OCI-M2 (cell line): ENCODE results near the gene A3GALT2.
"Not testable (repeated sequence)": the region's sequence is repeated elsewhere in the genome, so short reads cannot be mapped to it uniquely, and the experiment has no call there.

ENCODE experiments used
- DNase-seq: peaks from one replicate; lab custom pipeline; 2025; ENCODE audit not compliant: unreplicated experiment; lab: John Stamatoyannopoulos, UW

Gene A3GALT2

DNA sequence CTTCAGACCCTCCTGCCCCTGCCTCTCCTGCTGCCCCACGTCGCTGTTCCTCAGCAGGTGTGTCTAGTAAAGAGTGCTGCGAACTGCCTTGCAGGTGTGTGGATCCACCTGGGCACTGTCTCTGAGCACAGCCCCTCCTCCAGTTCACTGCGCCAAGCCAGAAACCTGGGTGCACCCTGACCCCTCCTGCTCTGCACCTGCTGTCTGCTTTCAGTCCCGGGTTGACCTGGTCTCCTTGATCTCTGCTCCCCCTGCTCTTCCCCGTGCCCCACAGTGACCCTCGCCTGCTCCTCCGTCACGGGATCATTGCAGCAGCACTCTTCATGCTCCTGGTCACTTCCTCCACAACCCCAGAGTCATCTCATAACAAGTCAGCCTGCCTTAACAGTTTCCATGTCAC lies 6.5 kb downstream of the A3GALT2 start:
- no peak for DNase-seq

DNA sequence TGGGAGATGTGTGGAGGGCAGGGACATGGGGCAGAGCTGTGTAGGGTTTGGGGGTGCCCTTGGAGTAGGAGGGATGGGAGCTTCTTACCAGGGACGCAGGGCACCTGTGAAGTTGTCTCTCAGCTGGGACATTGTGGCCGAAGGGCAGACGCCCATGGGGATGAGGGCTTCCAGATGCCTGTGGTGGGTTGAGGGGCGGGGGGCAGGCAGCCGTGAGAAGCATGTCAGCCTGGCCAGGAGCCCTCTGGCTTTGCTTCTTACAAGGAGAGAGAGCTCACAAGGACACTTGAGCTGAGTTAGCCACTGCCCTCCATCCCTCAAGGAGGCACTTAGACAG lies 8.5 kb downstream of the A3GALT2 start:
- no peak for DNase-seq

DNA sequence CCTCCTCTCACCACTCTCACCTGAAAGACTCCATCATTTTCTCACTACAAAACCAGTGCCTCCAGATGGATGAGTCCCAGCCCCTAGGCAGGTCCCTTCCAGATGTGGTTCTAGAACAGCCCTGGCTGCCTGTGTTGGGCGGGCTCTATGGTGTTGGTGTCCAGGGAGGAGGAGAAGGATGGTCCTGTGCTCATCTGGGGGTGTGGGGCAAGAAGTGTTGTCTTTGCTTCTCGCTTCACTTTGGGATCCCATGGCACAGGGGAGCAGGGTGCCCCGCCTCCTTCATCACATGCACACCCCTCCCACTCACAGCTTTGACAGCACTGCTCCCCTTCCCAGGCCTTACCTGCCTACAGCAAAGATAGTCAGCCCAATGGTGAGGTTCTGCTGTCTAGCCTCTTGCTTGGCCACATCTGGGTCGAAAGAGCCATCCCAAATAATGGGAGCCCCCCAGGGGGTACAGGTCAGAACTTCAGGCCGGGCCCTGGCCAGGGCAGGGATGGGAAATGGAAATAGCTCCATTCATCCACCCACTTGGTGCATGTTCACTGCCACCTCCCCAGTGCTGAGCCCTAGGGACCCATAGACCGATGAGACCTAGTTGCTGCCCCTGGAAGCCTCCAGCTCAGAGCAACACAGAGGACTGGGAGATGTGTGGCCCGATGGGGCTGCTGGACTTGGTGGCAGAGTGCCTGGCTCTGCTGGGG lies 9.0 kb downstream of the A3GALT2 start:
- no peak for DNase-seq

DNA sequence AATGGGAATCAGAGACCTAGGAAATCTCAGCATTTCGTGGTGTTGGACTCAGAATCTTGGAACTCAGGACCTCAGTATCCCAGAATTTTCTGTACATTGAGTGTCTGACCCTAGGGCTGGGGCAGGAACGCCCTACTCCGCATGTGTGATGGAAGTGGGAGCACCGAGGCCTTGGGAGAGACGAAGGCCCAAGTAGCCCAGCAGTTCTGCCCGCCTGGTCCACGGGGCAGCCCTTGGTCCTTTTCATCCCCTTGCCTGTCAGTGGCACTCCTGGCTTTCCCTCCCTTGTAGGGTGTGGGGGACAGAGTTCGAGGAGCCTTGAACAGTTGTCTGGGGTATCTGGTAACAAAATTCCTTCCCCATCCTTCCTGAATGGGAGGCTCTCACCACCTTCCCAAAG lies 10.2 kb downstream of the A3GALT2 start:
- no peak for DNase-seq

DNA sequence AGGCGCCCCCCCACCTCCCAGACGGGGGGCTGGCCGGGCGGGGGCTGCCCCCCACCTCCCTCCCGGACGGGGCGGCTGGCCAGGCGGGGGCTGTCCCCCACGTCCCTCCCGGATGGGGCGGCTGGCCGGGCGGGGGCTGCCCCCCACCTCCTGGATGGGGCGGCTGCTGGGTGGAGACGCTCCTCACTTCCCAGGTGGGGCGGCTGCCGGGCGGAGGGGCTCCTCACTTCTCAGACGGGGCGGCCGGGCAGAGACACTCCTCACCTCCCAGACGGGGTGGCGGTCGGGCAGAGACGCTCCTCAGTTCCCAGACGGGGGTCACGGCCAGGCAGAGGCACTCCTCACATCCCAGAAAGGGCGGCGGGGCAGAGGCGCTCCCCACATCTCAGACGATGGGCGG lies 11.5 kb downstream of the A3GALT2 start:
- not testable (repeated sequence) for DNase-seq

DNA sequence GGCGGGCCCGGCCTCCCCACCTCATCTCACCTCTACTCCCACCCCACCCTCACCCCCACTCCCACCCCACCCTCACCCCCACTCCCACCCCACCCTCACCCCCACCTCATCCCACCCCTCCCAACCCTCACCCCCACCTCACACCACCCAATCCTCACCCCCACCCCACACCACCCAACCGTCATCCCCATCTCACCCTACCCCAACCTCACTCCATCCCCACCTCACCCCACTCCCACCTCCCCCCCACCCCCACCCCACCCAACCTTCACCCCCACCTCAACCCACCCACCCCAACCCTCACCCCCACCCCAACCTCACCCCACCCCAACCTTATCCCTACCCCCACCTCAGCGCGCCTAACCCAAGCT lies 13.4 kb downstream of the A3GALT2 start:
- DNase-seq: no peak

DNA sequence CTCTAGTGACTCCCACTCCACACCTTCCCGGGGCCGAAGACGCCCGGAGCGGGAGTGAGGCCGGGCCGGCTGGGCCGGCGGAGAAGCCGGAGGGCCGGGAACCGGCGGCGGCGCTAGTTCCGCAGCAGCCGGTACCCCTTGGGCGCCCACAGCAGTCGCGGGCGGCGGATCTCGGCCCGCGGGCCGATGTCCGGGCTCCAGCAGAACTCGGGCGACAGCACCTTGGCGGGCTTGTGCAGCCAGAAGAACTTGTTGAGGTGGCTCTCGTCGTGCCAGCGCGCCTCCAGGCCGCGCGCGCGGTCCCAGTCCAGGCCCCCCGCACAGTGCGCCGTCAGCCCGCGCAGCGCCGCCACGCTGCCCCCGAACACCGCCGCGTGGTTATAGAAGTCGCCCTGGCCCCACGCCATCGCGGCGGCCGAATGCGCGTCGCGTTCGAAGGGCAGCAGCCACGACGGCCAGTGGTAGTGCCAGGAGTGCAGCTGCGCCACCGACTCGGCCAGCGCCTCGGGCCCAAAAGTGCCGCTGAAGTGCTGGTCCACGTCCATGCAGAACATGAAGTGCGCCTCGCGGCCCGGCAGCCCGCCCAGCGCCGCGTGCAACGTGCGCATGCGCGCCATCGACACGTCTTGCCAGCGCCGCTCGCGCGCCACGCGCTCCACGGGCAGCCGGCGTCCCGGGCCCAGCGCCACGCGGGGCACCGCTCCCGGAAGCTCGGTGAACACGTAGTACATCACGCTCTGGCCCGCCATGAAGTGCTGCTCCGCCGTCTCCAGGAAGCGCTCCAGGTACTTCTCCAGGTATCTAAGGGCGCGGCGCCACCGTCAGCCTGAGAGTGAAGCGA lies 14.0 kb downstream of the A3GALT2 start:
- no peak for DNase-seq

DNA sequence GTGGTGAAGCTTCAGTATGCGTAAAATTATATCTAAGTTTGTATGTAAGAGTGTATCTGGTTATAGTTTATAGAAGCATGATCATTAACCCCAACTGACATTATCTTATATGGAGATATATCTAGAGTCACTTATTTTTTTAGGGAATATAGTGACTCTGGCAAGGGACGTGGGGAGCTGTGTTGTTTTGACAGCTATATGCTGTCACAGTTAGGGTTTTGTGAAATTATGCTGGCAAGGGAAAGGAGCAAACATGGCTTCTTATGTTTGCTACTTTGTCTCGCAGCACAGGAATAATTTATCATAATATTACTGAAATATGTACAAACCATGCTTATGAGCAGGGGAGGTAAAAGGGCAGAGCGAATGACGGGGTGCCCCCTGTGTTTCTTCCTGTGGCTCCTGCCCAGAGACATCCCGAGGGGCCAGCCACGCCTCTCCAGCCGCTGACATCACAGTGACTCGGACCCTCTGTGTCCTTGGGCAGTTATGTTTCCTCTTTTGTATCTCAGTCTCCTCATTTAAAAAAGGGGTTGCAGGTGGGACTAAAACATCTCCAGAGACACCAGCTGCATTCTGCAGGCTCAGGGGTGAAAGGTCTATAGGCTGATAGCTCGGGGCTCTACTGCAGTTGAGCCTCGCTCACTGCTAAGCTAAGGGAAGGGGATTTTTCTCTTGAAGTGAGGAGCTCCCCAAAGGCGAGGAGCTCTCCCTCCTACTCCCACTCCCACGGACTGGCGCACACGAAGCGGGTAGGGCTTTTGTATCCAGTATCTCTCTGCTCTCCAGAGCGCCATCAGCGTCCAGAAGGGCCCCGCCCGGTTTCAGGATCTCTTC lies 14.9 kb downstream of the A3GALT2 start:
- no peak for DNase-seq

DNA sequence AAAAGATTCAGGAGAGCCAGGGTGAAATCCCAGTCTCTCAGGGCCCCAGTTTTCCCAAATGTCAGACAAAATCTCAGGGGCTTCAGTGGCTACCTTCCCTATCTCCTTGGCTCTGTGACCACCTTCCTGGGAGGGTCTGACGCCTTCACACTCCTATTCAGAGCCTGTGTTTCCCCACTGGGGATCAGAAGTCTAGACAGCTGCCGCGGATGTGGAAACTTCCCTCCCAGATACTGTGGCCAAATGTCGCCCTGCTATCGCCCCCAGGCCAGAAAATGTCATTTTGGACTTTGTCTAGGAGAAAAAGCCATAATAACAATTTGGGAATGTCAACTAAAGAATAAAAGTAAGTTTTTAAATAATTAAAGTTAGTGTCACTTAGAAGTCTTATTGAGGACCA lies 15.9 kb downstream of the A3GALT2 start:
- DNase-seq: no peak

DNA sequence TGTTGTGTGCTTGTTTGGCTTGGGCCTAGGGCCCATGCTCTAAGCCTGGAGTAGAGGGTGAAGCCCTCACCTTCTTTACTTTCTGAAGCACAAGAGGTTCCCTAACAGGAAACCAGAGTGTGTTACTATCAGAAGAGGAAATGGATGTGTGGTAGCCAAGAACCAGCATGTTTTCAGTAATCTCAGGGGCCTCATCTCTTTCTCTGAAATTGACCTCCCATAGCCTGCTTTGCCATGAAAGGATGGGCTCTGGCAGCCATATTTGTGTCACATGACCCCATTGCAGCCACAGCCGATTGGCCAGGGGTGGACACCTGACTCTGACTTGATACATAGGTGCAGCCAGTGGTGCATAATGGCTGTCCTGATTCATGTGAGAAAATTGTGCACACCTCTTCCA lies 18.6 kb downstream of the A3GALT2 start:
- DNase-seq: no peak

DNA sequence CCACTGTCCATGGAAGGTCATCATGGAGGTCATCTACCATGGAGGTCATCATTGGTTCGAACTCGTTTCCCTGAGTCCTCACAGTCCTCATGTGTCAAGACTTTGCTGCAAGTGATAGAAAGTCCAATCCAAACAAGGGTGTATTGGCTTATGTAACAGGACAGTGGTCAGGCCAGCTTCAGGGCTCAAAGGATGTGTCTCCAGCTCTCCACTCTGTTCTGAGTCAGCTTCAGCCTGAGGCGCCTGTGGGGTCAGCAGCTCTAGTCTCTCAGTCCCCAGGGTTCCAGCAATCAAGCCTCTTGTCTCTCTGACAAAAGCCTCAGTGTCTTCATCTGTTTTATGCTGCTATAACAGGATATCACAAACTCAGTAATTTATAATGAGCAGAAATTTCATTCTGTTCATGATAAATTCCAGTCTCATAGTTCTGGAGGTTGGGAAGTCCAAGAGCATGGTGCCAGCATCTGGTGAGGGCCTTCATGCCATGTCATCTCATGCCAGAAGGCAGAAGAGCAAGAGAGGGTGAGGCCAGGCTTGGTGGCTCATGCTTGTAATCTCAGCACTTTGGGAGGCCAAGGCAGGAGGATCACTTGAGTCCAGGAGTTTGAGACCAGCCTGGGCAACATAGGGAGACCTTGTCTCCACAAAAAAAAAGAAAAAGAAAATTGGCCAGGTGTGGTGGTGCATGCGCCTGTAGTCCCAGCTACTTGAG lies 19.5 kb downstream of the A3GALT2 start:
- DNase-seq: no peak

DNA sequence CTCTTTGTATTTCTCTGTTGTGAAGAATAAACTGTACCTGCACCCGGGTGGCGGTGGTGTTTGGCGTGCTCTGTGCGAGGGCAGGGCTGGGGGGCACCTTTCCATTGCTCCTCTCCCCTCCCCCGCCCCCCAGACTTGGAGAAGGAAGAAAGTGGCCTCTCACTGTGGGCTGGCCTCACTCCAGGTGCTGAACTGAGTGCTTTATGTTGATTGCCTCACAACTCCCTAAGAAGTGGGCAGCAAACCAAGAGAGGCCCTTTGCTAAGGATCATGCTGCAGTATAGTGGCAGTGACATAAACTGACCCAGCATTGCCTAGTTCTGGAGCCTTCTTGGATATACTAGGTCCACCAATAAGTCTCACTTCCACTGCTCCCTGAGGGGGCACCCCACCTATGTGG lies 20.2 kb downstream of the A3GALT2 start:
- no peak for DNase-seq

DNA sequence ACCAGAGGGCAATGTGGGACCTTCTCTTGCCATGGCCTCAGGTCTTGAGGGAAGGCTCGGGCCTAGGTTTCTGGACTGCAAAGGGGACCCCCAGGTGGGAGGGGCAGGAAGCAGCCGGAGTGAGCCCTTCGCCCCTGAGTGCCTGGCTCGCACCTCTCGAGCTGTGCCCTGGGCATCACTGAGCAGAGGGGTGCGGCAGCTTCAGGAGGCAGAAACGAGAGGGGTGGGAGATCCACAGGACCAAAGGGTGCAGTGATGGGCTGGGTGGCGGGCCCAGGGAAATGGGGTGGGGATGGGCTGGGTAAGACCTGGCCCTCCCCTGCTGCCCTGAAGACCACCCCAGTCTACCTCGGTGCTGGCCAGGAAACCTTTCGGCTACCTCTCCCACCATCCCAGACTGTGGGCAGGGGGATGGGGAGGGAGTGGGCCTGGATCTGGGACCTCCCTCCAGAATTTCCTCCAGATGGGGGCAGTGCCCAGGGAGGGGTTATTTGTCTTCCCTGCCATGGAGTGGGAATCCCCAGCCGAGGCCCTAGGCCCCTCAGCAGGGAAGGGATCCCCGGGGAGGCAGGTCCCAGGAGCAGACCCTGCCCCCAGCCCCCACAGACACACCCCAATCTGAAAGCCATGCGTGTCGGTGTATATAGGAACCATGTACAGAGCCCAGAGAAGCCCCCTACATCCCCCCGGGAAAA lies 21.3 kb downstream of the A3GALT2 start:
- DNase-seq: no peak

DNA sequence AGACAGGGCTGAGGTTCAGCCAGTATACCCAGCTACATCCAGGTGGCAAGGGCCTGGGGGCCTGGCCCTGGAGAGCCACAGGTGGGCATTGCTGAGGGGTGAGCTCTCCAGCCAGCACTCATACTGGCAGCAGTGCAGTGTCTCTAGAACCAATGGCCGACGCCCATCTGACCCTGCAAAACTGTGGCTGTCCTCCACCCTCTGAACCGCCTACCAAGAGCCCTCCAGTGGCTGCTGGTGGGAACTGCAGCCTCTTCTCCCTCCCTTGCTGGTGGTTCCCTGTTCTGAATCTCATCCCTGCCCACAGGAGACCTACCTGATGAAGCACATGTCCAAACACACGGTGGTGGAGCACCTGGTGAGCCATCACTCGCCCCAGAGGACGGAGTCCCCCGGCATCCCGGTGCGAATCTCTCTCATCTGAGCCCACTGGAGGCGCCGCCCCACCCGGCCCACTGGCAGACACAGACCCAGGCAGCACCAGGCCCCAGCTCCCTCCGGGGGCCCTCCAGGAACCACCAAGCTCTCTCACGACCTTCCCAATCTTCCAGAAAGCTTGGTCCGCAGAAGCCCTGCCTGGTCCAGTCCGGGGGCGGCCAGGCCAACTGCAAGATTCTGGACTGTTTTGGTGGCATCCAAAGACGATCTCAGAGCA lies 22.1 kb downstream of the A3GALT2 start:
- no peak for DNase-seq

DNA sequence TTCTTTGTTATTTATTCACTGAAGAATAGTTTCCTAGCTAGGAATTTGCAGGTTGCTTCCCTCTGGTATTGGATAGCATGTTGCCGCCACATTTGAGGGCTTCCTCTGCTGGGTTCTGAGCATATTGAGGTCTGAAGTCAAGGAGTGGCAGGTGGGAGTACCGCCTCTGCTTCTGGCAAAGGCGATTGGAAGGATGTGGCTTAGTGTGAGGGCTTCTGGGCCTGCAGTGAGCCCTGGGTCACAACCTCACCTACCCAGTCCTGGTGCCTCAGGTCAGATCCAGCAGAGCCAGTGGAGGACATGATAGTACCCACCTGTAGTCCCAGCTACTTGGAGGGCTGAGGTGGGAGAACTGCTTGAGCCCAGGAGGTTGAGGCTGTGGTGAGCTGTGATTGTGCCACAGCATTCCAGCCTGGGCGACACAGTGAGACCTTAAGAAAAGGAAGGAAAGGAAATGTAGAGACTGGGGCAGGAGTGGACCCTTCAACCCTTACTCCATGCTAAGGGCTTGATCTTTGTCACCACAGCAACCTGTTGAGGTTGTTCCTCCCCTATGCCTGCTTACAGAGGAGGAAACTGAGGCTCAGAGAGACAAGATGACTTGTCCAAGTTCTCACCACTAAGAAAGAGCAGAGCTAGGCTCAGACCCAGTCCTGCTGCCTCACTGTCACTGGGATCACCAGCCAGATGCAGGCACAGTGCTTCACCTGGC lies 22.8 kb downstream of the A3GALT2 start:
- DNase-seq: no peak

DNA sequence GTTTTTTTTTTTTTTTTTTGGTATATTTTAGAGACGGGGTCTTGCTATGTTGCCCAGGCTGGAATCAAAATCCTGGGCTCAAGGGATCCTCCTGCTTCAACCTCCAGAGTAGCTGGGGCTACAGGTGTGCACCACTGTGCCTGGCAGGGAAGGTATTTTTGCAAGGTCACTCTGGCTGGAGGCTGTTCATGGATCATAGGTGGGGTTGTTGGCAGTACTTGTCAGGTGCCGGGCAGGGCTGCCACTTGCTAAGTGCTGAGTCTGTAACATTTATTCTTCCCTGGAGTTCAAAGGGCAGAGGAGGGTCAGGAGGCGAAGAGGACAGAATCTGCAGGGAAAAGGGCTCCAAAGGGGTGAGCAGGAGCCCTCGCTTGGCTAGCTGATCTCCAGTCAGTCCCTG lies 24.1 kb downstream of the A3GALT2 start:
- no peak for DNase-seq

DNA sequence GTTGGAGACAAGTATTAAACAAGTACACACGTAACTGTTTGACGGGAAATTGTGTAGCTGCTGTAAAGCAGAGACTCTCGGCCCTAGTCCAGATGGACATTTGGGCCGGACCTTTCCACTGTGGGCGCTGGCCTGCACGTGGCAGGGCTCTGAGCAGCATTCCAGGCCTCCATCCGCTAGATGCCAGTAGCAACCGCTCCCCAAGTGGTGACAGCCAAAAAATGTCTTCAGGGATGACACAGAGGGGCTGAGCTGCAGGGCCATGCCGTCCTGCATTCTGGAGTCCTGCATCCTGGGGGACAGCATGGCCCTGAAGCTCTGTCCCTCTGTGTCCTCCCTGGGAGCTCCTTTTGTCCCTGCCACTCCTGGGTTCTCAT lies 24.8 kb downstream of the A3GALT2 start:
- DNase-seq: no peak

DNA sequence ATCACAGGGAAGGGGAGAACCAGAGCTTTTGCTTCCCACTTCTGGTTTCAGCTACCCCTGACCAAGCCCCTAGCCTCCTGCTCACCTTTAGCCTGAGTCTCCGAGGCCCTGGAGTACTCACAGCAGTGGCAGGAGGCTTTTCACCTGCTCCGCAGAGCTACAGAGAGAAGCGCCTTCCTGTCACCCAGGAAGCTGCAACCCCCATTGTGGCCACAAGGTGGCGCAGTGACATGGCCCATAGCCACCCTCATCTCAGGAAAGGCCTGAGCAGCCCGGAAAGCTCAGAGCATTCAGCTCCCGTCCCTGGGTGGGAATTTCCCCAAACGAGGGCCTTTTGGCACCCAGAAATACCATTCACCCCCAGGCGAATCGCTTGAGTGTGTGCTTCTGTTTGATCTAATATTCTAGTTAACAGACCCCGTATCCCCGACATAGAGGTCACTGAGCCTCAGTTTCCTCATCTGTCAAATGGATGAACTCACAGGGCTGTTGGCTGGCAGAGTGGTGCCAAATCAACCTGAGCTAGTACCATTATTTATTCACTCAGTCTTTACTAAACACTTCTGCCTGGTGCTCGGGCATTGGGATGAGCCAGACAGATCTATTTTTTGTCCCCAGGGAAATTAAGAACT lies 25.3 kb downstream of the A3GALT2 start:
- DNase-seq: peak; percentile 67

DNA sequence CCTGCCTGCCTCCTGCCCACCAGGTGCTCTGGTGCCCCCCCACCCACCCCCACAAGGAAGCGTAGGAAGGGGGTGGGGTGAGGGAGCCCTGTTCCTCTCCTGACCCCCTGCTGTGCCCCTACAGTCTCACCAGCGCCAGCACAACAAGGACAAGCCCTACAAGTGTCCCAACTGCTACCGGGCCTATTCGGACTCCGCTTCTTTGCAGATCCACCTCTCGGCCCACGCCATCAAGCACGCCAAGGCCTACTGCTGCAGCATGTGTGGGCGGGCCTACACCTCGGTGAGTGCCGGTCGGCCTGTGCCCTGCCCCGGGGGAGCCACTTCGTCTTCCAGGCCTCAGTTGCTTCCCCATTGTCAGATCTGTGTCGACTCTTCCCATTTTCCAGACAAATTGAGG lies 25.9 kb downstream of the A3GALT2 start:
- no peak for DNase-seq
